Measurements from ENCODE around the gene ISCA2.
"Not testable (repeated sequence)": the region's sequence is repeated elsewhere in the genome, so short reads cannot be mapped to it uniquely, and the experiment has no call there.

The ISCA2 gene, protein sequence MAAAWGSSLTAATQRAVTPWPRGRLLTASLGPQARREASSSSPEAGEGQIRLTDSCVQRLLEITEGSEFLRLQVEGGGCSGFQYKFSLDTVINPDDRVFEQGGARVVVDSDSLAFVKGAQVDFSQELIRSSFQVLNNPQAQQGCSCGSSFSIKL

GRCh38 chr14:74493343-74494261 is at the start of gene ISCA2:
Gene ISCA2 (plus strand): TSS chr14:74493765. CDS start chr14:74493775, 10 bp downstream.
- DNase-seq (ENCODE audit: low read depth in 2 of 2): peak; percentile 99 to 100
- TF ChIP-seq, protein P1, sequence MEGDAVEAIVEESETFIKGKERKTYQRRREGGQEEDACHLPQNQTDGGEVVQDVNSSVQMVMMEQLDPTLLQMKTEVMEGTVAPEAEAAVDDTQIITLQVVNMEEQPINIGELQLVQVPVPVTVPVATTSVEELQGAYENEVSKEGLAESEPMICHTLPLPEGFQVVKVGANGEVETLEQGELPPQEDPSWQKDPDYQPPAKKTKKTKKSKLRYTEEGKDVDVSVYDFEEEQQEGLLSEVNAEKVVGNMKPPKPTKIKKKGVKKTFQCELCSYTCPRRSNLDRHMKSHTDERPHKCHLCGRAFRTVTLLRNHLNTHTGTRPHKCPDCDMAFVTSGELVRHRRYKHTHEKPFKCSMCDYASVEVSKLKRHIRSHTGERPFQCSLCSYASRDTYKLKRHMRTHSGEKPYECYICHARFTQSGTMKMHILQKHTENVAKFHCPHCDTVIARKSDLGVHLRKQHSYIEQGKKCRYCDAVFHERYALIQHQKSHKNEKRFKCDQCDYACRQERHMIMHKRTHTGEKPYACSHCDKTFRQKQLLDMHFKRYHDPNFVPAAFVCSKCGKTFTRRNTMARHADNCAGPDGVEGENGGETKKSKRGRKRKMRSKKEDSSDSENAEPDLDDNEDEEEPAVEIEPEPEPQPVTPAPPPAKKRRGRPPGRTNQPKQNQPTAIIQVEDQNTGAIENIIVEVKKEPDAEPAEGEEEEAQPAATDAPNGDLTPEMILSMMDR (IDR thresholded peaks at IDR 0.05; ENCODE audit: low read depth, low read length): no peak
- H3K4me3 ChIP-seq (replicated peaks in 1 of 2; ENCODE audit: low read depth in 2 of 2, low read length in 2 of 2): peak within 1 kb of the TSS; percentile 97

GRCh38 chr14:74444866-74445265 is 48.7 kb upstream of the ISCA2 start:
- TF ChIP-seq, protein P1 (IDR thresholded peaks at IDR 0.05; ENCODE audit: low read depth, low read length): no peak
- DNase-seq (ENCODE audit: low read depth in 2 of 2): no peak
- no peak overlapping the region for H3K4me3 ChIP-seq (replicated peaks in 1 of 2; ENCODE audit: low read depth in 2 of 2, low read length in 2 of 2)

DNA sequence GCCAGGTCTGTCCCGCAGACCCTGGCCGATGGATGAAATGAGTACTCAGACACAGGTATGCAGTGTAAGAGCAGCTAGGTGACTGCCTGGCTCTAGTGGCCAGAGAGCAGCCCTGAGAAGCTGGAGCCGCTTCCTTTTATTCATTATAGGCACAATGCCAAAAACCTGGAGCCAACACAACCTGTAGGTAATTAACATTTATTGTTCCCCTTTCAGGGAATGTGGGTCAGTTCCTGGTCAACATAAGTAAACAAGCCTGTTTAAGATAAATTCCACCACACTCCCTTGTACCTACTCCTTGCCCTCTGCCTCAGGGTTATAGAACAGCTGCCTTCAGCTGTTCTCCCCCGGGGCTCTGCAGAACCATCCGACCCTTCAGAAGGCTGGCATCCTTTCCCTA is 39.2 kb upstream of the ISCA2 start:
- not testable (repeated sequence) for DNase-seq (ENCODE audit: low read depth in 2 of 2); H3K4me3 ChIP-seq (replicated peaks in 1 of 2; ENCODE audit: low read depth in 2 of 2, low read length in 2 of 2)

DNA sequence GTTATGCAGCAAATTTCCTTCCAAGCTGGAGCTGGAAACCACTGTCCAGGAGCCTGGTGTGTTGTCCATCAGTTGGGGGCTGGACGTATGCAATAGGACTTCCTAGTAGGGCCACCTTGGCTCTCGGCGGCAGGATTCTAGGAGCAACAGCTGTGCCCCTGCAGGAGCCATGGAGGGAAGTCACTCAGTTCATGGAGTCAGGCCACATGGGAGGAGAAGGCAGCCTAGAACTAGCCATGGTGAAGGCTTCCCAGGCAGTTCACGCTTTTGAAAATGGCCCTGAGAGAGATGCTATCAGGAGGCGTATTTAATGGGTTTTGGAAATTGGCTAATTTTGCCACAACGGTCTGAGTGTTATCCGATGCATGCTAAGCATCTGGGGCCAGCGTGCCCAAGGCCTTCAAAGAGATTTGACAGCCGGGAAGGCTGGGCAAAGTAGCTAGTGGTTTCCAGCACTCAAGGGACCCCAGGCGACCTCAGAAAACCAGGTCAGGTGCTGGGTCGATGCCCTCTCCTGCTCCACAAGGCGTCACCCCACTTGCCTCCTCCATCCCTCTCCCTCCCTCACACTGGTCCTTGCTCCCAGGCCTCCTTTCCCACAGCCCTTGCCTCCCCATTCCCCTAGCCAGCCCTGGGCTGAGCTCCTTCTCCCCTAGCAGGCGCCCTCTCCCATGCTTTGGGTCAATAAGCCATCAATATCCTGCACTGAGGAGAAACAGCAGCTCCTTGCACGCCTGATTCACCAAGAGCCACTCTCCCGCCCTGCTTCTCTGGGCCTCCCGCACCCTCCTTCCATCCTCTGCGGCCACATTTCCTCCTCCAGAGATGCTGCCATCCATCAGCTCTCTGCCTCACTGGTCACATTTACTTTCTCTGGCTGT is 36.6 kb upstream of the ISCA2 start:
- TF ChIP-seq, protein P1 (IDR thresholded peaks at IDR 0.05; ENCODE audit: low read depth, low read length): no peak
- no peak for DNase-seq (ENCODE audit: low read depth in 2 of 2)
- H3K4me3 ChIP-seq (replicated peaks in 1 of 2; ENCODE audit: low read depth in 2 of 2, low read length in 2 of 2): no peak overlapping the region

- no peak overlapping the region for H3K4me3 ChIP-seq (replicated peaks in 1 of 2; ENCODE audit: low read depth in 2 of 2, low read length in 2 of 2)
- no peak for DNase-seq (ENCODE audit: low read depth in 2 of 2)
- TF ChIP-seq, protein P1 (IDR thresholded peaks at IDR 0.05; ENCODE audit: low read depth, low read length): no peak
These were observed 36.0 kb upstream of the ISCA2 start for GRCh38 chr14:74457565-74457895.

- H3K4me3 ChIP-seq (replicated peaks in 1 of 2; ENCODE audit: low read depth in 2 of 2, low read length in 2 of 2): no peak overlapping the region
- TF ChIP-seq, protein P1 (IDR thresholded peaks at IDR 0.05; ENCODE audit: low read depth, low read length): peak; percentile 91
- DNase-seq (ENCODE audit: low read depth in 2 of 2): peak; percentile 65 to 76
These were observed 34.1 kb upstream of the ISCA2 start for GRCh38 chr14:74459289-74459946.

All from cardiac fibroblast (primary cell).